Prostate gland (tissue), 2 donors: Measurements from ENCODE around the gene GRID1.

Experiments used
- CTCF ChIP-seq, 4 experiments: fragments of 200-600 bp in 2 of 4; fragments of 450-650 bp in 2 of 4; sonication (generic) in 2 of 4; IDR thresholded peaks; 1 replicate in 3 of 4; 2 replicates in 1 of 4; pipeline ENCODE4 v1.5.1; 2016 to 2019; ENCODE audit warnings: antibody characterized with exemption in 4 of 4, mild to moderate bottlenecking in 2 of 4, moderate library complexity in 2 of 4
- POLR2A ChIP-seq: fragments of 450-650 bp; IDR thresholded peaks from one replicate; pipeline ENCODE4 v1.6.1; 2016; ENCODE audit warnings: antibody characterized with exemption, mild to moderate bottlenecking
- POLR2AphosphoS5 ChIP-seq: sonication (generic); formaldehyde crosslinking; IDR thresholded peaks from one replicate; pipeline ENCODE4 v1.6.1; 2017; ENCODE audit warnings: antibody characterized with exemption

- TF ChIP-seq POLR2A, result no peak
- no peak for TF ChIP-seq POLR2AphosphoS5
- TF ChIP-seq CTCF (IDR thresholded peaks at IDR 0.05), result no peak
Observed at GRCh38 chr10:86281396-86281795, 85.2 kb downstream of the GRID1 start.
